ENCODE data around the gene ALDH1A3.

The ALDH1A3 gene

GRCh38 chr15:100836501-100836900, 43.1 kb upstream of the ALDH1A3 start:
- no peak for TF ChIP-seq CTCF (IDR thresholded peaks at IDR 0.05)
- no peak for DNase-seq (ENCODE audit: low spot score)
- no peak overlapping the region for H3K4me3 ChIP-seq
- no peak overlapping the region for H3K27ac ChIP-seq

GRCh38 chr15:100841426-100841825, 38.2 kb upstream of the ALDH1A3 start:
- no peak for TF ChIP-seq CTCF (IDR thresholded peaks at IDR 0.05)
- H3K4me3 ChIP-seq, result no peak overlapping the region
- DNase-seq (ENCODE audit: low spot score), result no peak
- H3K27ac ChIP-seq, result no peak overlapping the region

GRCh38 chr15:100842756-100843730, 36.6 kb upstream of the ALDH1A3 start:
- no peak for TF ChIP-seq CTCF (IDR thresholded peaks at IDR 0.05)
- H3K27ac ChIP-seq, result no peak overlapping the region
- H3K4me3 ChIP-seq, result no peak overlapping the region
- DNase-seq (ENCODE audit: low spot score), result no peak

- H3K4me3 ChIP-seq, result no peak overlapping the region
- no peak overlapping the region for H3K27ac ChIP-seq
- TF ChIP-seq CTCF (IDR thresholded peaks at IDR 0.05), result no peak
- no peak for DNase-seq (ENCODE audit: low spot score)
Measured at GRCh38 chr15:100844167-100844566, 35.5 kb upstream of the ALDH1A3 start.

- no peak for TF ChIP-seq CTCF (IDR thresholded peaks at IDR 0.05)
- Histone ChIP-seq H3K27ac (no peak overlapping the region), H3K4me3 (no peak overlapping the region)
- DNase-seq (ENCODE audit: low spot score), result no peak
Measured at GRCh38 chr15:100844778-100845177, 34.9 kb upstream of the ALDH1A3 start.

GRCh38 chr15:100847194-100847593, 32.4 kb upstream of the ALDH1A3 start:
- no peak overlapping the region for H3K4me3 ChIP-seq
- no peak for DNase-seq (ENCODE audit: low spot score)
- no peak overlapping the region for H3K27ac ChIP-seq
- TF ChIP-seq CTCF (IDR thresholded peaks at IDR 0.05), result no peak

All from coronary artery (tissue), 2 donors.